Peyer's patch (tissue), 4 donors: ENCODE results near the gene PCK1. TPM values are rescaled to one million over a fixed set of nuclear protein-coding genes. Genes with fewer than 3 reads are reported as not detected.

ENCODE experiments used
- DNase-seq, 3 donors: peaks; one replicate each; pipeline ENCODE4 v3.0.0-alpha.2; 2017 to 2019
- H3K27ac ChIP-seq, 4 donors: fragments of 200-600 bp; sonication (generic); one replicate each; pipeline ENCODE4 v1.5.1; 2016 to 2019
- H3K27me3 ChIP-seq, 2 donors: fragments of 200-600 bp; sonication (generic); one replicate each; pipeline ENCODE4 v1.5.1; 2019
- H3K36me3 ChIP-seq, 3 donors: fragments of 200-600 bp; sonication (generic); one replicate each; pipeline ENCODE4 v1.5.1; 2016 to 2019
- H3K4me1 ChIP-seq, 4 donors: fragments of 200-600 bp; sonication (generic); one replicate each; pipeline ENCODE4 v1.5.1; 2016 to 2019
- H3K4me3 ChIP-seq, 4 donors: fragments of 200-600 bp; sonication (generic); 1 replicate in 3 of 4; 2 replicates in 1 of 4; pipeline ENCODE4 v1.5.1; 2016 to 2019; ENCODE audit warnings: mild to moderate bottlenecking in 1 of 4
- H3K9me3 ChIP-seq, 4 donors: fragments of 200-600 bp; sonication (generic); one replicate each; pipeline ENCODE4 v1.5.1; 2016 to 2019; ENCODE audit warnings: mild to moderate bottlenecking in 1 of 4
- CTCF ChIP-seq, 6 experiments: fragments of 450-650 bp in 4 of 6; fragments of 200-600 bp in 2 of 6; sonication (generic) in 1 of 6; IDR thresholded peaks; one replicate each; pipeline ENCODE4 v1.5.1; 2017 to 2019; ENCODE audit warnings: antibody characterized with exemption in 6 of 6, mild to moderate bottlenecking in 3 of 6, moderate library complexity in 1 of 6
- POLR2A ChIP-seq, 2 donors: fragments of 450-650 bp; IDR thresholded peaks; one replicate each; pipeline ENCODE4 v1.5.1; 2017; ENCODE audit warnings: antibody characterized with exemption in 2 of 2, mild to moderate bottlenecking in 2 of 2, moderate library complexity in 2 of 2
- total RNA-seq, 4 donors: library from RNA; depleted of rRNA; stranded (reverse); fragments of >200 nt; gene quantifications; one replicate each; pipeline ENCODE4 v1.1.0, GENCODE V29; 2016

PCK1 gene
- total RNA-seq, 4 donors from 2014 or later = 98.2 to 2,194 (median 572) TPM

DNA sequence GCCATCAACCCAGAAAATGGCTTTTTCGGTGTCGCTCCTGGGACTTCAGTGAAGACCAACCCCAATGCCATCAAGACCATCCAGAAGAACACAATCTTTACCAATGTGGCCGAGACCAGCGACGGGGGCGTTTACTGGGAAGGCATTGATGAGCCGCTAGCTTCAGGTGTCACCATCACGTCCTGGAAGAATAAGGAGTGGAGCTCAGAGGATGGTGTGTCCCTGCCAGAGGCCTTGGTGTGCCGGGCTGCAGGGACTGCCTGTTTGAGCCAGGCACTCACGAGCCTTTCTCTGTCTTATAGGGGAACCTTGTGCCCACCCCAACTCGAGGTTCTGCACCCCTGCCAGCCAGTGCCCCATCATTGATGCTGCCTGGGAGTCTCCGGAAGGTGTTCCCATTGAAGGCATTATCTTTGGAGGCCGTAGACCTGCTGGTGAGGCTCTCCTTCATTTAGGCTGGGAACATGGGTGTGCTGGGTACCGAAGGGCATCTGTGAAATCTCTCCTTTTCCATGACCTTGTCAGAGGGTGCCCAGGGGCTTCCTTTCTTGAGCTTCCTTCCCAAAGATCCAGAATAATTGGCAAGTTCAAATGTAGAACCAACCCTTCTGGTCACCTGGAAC is 3.4 kb downstream of the PCK1 start:
- Histone ChIP-seq H3K36me3 (peaks cover 0 to 46% (median 4%) of the 10 kb centered on the region in 3 donors), H3K4me1 (peaks cover 0 to 8% (median 0%) of the 10 kb centered on the region in 4 donors), H3K9me3 (no peaks in the 10 kb centered on the region), H3K4me3 (peak overlapping the region in 2 of 4 donors; percentile 59 to 61), H3K27me3 (no peaks in the 10 kb centered on the region), H3K27ac (peak overlapping the region in 1 of 4 donors; percentile 91)
- no peak for DNase-seq
- TF ChIP-seq CTCF (IDR thresholded peaks at IDR 0.05) (no peak), POLR2A (IDR thresholded peaks at IDR 0.05) (peak in 1 of 2 donors; percentile 37)

- Histone ChIP-seq H3K4me3 (peak overlapping the region in 2 of 4 donors; percentile 59 to 61), H3K27me3 (no peaks in the 10 kb centered on the region), H3K36me3 (peaks cover 0 to 46% (median 4%) of the 10 kb centered on the region in 3 donors), H3K4me1 (peaks cover 0 to 11% (median 0%) of the 10 kb centered on the region in 4 donors), H3K27ac (peak overlapping the region in 1 of 4 donors; percentile 91), H3K9me3 (no peaks in the 10 kb centered on the region)
- DNase-seq = no peak
- TF ChIP-seq CTCF (IDR thresholded peaks at IDR 0.05) (no peak), POLR2A (IDR thresholded peaks at IDR 0.05) (no peak)
Measured at GRCh38 chr20:57564951-57565642, 4.2 kb downstream of the PCK1 start.

DNA sequence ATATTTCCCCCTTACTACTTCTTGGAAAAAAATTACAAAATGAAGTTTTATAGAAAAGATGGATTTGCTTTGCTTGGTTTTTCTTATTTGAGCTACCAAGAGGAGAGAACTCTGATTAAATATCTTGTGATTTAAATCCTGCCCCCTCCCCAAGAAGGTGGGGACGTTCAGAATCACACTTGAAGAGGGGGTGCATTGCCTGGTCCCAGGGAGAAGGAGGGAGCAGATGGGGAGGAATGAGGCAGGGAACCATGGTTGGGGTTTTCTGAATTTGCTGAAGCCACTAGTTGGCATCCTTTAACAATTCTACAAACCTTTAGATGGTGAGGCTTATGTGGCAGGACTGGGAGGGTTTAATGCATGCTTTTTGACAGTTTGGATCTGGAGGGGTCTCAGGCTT is 5.5 kb downstream of the PCK1 start:
- H3K27ac ChIP-seq = peak overlapping the region in 1 of 4 donors; percentile 91
- H3K36me3 ChIP-seq = peaks cover 0 to 44% (median 4%) of the 10 kb centered on the region in 3 donors
- peaks cover 0 to 16% (median 3%) of the 10 kb centered on the region in 4 donors for H3K4me1 ChIP-seq
- no peaks in the 10 kb centered on the region for H3K27me3 ChIP-seq
- no peak for DNase-seq
- peak overlapping the region in 1 of 4 donors; percentile 59 for H3K4me3 ChIP-seq
- TF ChIP-seq POLR2A (IDR thresholded peaks at IDR 0.05) (no peak), CTCF (IDR thresholded peaks at IDR 0.05) (peak in 1 of 6 experiments; percentile 2)
- H3K9me3 ChIP-seq = no peaks in the 10 kb centered on the region

- no peaks in the 10 kb centered on the region for H3K9me3 ChIP-seq
- peak overlapping the region in 1 of 4 donors; percentile 91 for H3K27ac ChIP-seq
- H3K4me3 ChIP-seq = peak overlapping the region in 1 of 4 donors; percentile 59
- H3K27me3 ChIP-seq = no peaks in the 10 kb centered on the region
- peaks cover 0 to 38% (median 4%) of the 10 kb centered on the region in 3 donors for H3K36me3 ChIP-seq
- TF ChIP-seq CTCF (IDR thresholded peaks at IDR 0.05) (no peak), POLR2A (IDR thresholded peaks at IDR 0.05) (peak; percentile 7 to 21)
- DNase-seq = peak in 1 of 3 donors; percentile 65
- H3K4me1 ChIP-seq = peaks cover 0 to 16% (median 3%) of the 10 kb centered on the region in 4 donors
Measured at GRCh38 chr20:57566803-57567459, 6.0 kb downstream of the PCK1 start.

DNA sequence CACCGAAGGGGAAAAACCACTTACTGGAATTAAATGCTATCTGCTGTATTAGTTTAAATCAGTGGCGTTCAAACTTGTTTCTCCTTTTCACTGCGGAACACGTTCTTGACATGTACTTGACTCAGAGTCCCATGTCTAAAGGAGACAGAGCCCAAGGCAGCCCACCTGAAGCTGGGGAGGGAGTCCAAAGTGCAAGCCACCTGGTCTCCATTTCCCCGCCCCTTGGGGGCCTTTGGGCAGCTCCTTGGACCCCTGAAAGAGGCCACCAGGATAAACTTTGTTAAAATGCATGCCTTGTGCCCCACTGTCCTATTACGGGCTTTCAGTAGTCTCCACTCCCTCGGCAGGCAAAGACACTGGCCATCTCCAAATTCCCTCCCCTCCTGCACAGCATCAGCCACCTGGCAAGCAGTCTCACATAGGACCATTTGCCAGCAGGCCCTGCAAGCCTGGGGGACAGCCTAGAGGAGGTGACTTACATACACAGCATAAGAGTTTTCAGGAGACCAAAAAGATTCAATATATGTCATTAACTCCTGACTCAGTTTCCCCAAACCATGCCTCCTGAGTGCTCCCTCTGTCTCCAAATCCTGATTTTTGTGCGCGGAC is 6.7 kb downstream of the PCK1 start:
- peak overlapping the region in 1 of 4 donors; percentile 91 for H3K27ac ChIP-seq
- H3K27me3 ChIP-seq = no peaks in the 10 kb centered on the region
- no peaks in the 10 kb centered on the region for H3K9me3 ChIP-seq
- no peak overlapping the region for H3K4me3 ChIP-seq
- TF ChIP-seq CTCF (IDR thresholded peaks at IDR 0.05) (no peak), POLR2A (IDR thresholded peaks at IDR 0.05) (peak in 1 of 2 donors; percentile 22)
- peaks cover 0 to 32% (median 0%) of the 10 kb centered on the region in 3 donors for H3K36me3 ChIP-seq
- peak in 1 of 3 donors; percentile 74 for DNase-seq
- H3K4me1 ChIP-seq = peaks cover 0 to 16% (median 3%) of the 10 kb centered on the region in 4 donors
